ENCODE measurements around the gene RGS19.

RGS19 gene

DNA sequence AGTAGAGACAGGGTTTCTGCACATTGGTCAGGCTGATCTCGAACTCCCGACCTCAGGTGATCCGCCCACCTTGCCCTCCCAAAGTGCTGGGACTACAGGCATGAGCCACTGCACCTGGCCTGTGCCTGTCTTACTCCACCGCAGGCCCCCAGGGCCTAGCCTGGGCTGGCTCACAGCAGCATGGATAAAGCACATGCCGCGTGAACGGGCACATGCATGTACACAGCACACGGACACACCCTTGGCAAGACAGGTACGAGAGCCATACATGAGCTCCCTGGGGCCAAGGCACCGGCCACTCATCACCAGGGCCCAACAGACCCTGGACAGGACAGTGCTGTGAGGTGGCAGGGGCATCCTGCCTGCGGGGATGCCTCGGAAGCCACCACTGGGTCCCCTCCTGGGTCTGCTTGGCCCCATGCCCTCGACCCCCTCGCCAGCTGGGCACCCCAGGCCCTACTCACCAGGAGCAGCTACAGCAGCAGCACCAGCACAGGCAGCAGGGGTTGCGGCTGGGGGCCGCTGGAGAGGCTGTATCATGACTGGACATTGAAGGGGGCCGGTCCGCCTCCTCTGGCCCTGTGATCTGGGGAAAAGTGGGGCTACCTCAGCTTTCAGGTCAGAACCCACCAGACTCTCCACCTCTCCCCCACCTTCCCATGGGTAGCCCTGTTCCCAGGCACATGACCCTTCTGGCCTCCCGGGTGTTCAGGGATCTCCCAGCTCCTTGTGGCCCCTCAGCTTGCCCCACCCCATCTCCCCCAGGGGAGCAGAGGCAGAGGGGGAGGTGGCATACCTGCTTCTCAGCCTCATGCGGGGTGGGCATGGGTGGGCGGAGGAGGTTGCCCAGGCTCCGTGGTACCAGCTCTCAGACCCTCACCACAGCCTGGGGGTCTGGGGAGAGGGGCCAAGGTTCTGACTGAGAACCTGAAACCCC is 3.0 kb downstream of the RGS19 start:
- DNase-seq = no peak

DNA sequence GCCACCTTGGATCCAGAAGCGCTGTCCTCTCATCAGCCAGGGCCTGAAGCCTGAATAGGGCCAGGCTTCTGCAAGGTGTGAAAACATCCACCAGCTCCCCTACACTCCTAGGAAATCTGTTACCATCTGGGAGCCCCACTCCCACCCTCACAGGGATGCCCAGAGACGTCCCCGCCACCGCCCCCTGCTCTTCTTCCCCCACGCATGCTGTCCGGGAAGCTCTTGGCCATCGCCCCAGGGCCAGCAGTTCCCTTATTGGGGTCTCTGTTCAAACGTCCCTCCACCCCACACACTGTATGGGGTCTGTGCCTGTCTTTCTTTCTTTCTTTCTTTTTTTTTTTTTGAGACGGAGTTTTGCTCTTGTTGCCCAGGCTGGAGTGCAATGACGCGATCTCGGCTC is 3.8 kb downstream of the RGS19 start:
- DNase-seq = no peak

DNA sequence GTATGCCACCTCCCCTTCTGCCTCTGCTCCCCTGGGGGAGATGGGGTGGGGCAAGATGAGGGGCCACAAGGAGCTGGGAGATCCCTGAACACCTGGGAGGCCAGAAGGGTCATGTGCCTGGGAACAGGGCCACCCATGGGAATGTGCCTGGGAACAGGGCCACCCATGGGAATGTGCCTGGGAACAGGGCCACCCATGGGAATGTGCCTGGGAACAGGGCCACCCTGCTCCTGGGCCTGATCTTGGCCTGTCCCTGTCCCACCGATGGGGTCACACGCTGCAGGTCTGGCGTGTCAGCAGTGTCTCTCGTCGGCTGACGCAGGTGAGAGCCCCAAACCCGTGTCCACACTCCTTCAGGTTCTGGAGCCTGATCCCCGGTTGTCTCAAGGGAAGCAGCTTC is 4.4 kb downstream of the RGS19 start:
- no peak for DNase-seq

DNA sequence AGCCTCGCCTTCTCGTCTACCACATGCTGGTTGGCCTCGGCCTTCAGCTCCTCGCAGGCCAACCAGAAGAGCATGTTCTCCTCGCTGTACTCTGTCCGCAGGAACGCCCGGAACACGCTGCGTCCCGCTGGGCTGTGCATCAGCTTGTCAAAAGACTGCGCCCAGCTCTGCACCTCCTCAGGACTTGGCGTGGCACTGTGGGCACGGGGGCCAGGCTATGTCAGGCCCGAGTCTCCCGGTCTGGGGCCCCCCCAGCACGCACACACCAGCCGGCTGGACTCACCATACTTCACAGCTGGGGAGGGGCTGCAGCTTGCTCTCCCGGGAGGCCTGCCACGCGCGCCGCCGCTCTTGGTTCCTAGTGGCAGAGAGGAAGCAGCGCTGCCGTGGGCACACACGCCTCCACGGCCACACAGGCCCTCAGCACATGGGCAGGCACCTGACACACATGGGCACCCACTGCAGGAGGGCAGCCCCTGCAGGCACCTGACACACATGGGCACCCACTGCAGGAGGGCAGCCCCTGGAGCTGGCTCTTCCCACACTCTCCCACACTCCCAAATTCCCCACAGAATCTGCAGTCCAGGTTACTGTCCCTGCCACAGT is 5.0 kb downstream of the RGS19 start:
- DNase-seq = no peak

DNA sequence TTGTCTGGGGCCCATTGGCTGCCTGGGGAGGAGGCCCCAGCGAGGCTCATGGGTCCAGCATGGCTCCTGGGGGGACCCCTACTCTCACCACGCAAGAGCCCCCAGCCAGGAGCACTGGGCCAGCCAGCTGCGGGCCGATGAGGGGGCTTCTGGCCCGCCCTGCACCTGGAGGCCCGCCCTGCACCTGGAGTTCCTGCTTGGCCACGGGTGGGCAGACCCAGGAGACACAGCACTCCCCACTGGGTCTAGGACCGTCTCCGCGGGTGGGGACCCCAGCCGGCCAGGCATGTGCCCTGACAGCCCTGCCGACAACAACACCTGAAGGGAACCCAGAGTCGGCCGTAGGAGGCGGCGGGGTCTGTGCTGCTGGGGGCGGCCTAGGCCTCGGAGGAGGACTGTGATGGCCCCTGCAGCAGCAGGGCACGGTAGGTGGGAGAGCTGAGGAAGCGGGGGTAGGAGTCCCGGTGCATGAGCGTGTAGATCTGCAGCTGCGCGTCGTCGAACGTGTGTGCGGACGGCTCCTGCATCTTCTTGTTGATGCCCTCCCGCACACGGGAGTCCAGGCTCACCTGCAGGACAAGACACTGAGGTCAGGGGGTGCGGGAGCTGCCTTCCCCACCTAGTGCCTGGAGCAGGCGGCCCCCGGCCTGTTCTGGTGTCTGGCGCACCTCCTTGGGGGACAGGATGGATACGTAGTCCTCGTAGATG is 5.7 kb downstream of the RGS19 start:
- DNase-seq = no peak

DNA sequence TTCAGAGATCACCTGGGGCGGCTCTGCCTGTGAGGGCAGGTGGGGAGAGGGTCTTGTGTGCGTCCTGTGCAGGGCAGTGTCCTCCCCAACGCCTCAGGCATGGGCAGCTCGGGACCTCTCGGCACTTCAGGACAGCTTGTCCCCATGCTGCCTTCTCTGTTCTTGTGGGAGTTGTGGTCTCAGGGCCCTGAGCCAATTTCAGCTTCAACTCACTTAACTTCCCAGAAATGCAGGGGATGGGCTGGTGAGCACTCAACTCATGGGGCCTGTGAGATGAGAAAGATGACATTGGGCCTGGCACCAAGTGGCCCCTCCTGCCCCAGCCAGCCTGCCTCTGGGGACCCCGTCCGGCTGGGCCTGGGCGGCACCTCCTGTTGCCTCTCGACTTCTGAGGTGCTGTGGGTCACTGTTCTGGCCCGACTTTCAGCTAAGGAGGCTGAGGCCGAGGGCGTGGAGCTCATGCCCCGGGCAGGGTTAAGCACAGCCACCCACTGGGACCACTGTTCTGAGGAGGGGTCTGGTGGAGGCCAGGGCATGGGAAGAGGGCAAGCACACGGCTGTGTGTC is 6.7 kb downstream of the RGS19 start:
- DNase-seq = no peak

DNA sequence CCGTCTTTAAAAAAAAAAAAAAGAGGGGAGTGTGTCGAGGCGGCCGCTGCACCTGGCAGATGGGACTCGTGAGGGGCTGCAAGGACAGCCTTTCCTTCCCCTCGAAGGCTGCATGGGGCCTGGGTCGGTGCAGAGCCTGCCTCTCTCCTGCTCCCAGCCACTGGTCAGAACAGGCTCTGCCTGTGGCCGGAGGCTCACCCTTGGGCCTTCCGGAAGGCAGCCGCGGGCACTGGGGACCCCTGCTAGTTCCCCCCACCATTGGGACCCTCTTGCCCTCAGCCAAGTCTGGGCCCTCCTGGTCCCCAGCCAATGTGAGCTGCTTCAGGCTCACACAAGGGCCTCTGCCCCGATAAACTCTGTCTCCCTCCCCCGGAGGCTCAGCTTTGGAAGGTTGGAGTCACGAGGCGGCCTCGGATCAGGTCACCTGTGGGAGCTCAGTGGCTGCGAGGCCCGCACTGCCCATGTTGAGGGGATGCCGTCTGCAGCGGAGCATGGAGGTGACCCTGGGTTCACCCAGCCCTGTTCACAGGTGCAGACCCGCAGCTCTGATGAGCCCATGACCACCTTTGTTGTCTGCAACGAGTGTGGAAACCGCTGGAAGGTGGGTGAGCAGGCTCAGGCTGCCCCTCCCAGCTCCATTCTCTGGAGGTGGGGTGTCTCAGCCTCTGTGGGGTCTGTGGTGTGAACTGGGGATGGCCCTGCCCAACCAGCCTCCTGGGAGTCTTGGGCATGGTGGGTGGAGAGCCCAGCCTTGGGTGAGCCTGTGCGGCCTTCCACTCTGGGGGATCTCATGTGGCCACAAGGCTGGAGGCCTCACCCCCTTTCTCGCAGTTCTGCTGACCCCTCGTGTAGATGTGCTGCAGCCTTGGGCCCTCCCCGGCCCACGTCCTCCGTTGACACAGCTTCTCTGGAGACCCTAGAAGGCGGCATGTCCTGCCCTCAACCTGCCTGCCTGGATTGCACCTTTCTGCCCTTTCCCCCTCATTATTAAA is 7.7 kb downstream of the RGS19 start:
- DNase-seq = no peak

DNA sequence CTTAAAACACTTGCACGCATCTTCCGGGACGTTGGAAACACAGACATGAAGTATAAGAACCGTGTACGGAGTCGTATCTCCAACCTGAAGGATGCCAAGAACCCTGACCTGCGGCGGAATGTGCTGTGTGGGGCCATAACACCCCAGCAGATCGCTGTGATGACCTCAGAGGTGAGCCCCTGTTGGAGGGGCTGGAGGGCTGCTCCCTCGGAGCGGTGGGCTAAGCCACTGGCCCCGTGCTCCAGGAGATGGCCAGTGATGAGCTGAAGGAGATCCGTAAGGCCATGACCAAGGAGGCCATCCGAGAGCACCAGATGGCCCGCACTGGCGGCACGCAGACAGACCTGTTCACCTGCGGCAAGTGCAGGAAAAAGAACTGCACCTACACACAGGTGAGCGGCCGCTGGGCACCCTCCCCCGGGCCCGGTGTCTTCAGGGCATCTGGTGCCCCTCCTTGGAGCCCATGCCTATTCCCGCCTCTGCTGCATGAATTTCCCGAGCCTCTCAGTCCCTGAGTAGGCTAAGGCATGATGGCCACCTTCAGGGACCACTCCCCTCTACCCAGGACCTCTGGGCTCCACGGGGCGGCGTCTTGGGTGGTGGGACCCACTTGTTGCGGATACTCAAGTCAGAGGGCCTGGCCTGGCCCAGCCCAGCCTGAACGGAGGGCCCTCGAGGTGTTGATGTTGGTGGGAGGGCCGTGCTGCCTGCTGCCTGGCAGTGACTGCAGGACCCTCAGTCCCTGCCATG is 8.9 kb downstream of the RGS19 start:
- no peak for DNase-seq

DNA sequence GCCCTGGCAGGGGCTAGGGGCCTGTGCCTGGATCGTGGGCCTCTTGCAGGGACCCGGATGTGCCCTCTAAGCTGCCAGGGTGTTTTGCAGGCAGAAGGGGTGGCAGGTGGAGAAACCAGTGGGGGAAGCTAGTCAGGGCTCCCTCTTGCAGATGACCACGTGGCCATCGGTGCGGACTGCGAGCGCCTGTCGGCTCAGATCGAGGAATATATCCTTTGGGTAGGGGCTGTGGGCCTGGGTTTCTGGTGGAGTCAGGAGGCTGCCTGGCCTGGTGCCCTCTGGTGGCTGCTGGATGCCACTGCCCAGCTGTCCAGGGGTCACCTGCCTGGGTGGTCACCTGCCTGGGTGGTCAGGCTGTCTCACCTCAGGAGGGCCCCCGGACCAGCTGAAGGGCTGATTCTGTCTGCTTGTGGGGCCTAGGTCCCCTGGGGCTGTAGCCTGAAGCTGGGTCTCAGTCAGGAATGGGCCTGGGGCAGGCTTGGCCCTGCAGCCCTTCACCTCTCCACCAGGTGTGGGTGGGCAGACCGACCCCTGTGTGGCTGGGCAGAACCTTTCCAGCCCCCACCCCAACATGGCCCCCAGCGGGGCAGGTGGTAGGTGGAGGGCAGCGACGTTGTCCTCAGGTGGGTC is 9.6 kb downstream of the RGS19 start:
- no peak for DNase-seq

DNA sequence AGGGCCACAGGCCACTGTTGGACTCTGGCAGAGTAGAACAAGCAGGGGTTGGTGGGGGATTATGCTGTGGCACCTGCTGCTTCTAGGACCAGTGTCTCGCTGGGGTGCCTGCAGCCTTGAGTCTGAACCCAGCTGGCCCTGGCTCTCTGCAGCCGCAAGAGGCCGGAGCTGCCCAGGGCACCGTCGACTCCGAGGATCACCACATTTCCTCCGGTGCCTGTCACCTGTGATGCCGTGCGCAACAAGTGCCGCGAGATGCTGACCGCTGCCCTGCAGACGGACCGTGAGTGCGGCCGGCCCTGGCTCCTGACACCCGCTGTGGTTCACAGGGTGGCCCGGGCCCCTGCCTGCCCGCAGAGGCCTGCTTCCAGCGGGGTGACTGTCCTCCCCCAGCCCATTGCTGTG is 10.1 kb downstream of the RGS19 start:
- DNase-seq = no peak

DNA sequence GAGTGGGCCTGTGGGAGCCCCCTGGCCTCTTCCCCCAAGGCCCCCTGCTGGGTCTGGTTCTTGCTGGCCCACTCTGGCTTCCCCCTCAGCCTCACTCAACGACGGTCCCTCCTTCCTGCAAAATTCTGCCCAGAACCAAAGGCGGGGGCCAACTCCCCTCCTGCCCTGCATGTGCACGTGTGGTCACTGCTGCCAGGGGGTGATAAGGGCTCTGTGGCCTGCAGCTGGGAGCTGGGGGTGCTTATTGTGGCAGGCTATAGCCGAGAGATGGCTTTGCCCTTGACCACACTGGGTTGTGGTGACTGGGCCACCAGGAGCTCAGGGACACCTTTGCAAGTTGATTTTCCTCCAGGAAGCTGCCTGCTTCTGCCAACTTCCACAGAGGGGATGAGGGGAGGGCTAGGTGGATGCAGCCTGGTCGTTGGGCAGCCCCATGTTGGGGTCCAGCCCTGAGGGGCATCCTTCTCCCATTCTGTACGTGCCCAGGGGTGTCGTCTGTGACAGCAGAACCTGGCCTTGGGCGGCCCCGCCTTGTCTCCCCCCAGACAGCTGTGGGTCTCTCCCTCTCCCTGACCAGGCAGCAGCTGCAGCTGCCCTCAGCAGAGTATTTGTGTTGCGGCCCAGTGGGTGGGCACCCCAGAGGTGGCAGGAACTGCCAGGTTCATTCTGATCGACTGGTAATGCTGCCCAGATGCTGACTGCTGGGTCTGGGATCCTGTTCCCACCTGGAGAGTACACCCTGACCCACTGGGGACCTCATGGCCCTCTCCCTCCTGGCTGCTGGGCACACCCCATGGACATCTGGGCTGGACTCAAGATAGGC is 10.7 kb downstream of the RGS19 start:
- no peak for DNase-seq

DNA sequence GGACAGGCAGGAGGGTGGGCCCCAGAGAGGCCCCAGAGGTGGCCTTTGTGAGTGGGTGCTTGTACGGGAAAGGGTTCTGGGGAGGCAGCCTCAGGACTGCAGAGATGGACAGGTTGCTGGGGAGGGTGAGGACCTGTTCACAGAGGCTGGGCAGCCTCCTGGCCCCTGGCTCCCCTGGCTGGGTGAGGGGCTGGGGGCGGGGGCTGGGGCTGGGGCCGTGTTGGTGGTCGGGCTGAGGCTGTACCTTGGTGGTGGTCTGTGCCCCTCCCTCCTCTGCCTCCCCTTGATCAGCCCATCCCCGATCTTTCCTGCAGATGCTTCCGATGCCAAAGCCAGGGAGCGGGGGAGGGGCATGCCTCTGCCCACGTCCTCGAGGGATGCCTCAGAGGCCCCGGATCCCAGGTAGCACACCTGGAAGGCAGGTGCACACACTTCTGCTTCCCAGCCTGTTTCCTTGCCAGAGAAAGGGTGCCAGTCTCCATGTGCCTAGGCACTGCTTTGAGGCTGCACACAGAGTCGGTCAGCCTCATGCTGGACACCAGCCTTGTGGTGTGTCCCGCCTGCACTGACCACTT is 11.5 kb downstream of the RGS19 start:
- no peak for DNase-seq

DNA sequence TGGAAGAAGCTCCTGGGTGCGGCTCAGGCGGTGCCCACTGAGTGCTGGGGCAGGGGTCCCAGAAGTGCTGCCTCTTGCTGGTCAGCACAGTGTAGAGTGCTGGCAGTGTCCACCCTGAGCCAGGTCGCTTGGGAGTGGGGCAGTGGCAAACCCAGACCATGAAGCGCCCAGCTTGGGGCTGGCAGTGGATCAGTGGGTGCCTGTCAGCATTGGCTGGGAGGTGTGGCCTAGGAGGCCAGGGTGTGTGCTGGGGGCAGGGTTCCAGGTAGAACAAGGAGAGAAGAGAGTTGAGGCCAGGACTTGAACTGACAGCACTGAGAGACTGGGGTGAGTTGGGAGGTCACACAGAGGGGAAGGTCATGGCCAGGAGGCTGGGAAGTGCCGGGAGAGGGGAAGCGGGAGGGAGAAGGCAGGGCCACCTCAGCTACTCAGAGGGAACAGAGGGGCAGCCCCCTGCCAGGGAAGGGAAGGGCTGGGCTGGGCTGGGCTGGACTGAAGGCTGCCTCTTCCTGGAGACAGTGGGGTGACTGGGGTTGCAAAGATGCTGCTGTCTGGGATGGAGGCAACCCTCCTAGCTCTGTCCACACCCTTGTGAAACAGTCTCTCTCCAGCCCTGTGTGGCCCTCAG is 12.2 kb downstream of the RGS19 start:
- no peak for DNase-seq

DNA sequence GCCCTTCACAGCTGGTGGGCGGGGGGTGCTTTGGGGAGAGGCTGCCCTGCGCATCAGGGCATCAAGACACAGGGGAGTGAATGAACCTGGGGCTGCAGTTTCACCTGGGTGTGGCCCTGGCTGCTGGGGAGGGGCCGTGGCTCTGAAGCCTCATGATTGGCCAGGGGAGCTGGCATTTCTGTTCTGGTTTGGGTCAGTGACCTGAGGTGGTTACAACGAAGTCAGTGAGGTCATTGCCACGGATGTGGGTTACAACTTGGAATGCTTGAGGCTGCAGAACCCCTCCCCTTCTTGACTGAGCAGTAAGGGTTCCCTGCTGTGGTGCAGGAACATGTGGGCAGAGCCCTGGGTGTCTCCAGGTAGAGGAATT is 13.4 kb downstream of the RGS19 start:
- DNase-seq = peak; percentile 13

DNA sequence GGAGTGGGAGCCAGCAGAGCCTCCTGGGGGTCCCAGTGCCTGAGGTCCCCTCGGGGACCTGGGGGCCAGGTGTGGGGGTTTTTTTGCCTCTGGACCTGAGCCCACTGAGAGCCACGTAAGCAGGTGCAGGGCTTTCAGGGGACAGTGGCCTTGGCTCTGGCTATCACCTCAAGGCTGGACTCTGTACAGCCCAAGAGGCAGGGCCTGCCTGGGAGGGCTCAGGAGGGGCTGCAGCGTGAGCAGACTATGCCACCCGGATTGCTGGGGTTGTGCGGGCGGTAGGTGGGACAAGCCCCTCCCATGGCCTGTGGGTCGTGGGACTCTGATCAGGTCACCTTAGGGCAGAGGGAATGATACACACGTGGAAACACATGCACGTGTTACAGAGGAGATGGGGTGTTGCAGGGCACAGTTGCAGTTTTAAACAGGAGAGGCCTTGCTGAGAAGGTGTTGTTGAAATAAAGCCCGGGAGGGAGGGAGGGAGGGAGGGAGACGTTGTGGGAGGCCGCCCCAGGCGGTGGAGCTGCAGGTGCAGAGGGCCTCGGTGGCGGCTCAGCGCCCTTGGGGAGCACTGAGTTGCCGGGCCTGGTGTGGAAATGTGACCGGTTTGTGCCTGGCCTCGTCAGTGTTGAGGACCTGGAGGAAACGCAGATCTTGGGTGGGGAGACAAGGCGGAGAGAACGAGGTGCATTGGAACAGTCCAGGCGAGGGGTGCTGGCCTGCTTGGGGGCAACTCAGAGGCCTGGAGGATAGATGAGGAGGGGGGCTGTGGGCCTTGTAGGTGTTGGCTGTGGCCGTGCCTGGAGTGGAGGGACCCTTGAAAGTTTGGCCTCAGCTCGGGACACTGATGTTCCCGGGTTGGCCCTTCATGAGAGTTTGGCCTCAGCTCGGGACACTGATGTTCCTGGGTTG is 14.0 kb downstream of the RGS19 start:
- DNase-seq = no peak

DNA sequence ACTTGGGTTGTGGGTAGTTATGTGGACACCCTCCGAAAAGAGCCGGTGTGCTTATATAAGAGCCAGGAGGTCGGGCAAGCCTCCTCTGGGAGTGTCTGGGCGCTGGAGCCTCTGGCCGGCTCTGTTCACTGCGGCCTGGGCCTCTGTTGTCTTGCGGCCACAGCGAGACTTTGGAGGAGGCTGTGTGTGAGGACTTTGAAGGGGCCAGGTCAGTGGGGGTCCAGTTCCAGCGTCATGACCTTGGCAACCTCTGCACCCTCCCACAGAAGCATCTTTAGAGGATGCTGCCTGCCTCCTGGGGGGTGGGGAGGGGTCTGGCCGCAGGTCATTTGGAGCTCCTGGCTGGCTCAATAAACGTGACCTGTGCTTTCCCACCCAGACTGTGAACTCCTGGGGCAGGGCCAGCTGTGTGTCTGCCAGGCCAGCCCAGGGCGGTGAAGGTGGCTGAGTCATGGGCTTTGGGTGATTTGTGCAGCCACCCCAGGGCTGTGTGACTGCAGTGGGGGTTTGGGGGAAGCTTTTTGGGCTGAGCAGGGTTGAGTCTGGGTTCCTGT is 15.1 kb downstream of the RGS19 start:
- peak; percentile 24 for DNase-seq

DNA sequence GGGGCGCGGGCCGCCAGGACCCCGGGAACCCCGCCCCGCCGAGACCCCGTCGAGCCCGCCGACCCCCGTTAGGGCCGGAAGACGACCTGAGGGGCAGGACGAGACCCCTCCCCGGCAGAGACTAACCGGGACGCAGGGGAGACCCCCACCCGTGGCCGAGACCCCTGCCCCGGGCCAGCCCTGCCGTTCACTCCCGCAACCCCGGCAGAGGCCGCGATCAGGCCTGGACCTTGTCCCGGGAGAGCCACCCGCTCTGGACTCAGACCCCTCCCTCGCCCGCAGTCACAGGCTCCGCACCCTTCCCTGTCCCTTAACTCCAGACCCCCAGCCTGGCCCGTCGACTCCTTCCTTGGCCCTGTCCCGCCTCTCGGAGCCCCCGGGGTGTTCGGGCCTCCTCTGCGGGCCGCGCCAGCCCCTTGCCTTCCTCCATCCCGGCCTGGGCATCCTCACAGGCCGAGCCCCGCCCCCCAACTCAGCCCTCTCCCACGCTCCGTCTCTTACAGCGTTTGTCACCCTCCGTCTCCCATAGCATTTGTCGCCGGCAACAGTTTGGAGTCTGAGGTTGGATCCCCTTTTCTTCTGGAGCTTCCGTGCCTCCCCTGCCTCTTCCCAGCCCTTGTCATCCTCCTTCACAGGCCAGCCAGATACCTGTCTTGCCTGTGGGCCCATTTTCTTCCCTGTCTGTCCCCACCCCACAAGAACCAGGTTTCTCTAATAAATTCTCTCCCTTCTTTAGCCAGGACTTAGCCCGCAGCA is 15.8 kb downstream of the RGS19 start:
- no peak for DNase-seq
